ENCODE results near the gene SGCE.

The SGCE gene

DNA sequence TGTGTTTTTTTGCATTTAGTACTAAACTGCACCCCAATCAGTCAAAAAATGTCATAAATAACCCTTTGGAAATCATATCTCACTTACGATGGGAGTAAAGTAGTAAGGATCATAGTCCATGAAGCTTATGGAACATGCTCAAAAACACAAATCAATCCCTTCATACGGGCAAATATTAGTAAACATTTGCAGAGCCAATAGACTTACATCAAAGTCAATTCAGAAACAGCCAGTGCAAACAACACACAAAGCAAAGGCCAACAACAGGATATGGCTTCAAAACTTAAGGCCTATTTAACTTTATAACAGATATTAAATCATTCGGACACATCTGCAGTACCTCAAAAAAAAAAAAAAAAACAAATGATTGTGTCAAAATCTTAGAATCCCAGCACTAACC is 32.1 kb downstream of the SGCE start:
- no peak for DNase-seq (ENCODE audit: low spot score)

DNA sequence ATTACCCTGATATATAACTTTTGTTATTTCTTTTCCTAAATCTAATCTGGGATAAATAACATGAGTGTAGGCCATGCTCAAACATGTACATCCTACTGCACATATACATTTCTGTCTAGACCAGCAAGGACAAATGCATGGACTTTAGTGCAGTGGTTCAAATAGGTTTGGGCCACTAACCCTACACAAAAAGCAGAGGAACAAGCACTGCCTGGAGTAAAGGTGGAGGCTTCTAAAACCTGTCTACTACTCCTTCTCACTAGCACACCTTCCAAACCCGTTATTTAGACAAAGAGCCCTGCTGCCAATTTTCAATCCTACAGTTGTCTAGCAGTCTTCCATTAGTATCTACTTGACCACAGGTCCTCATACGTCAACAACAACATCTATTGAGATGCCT is 34.8 kb downstream of the SGCE start:
- DNase-seq (ENCODE audit: low spot score): no peak

DNA sequence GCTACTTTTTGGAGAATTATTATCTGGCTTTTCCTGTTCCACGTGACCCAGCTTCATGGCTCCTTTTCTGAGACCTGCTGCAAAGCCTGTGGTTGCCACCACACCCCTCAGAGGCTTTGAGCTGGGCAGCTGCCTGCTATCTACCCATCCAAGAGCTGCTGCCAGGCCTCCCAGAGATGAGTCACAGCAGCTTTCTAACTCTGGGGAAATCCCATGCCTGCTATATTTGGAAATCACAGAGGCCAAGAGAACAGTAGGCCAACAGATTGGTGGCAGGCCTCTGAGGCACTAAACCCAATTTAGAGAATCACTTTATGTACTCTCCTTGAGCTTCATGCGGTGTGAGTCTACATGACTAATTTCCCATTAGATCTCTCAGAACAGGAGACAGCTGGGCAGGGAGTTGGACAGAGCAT is 35.2 kb downstream of the SGCE start:
- DNase-seq (ENCODE audit: low spot score): peak; percentile 98

DNA sequence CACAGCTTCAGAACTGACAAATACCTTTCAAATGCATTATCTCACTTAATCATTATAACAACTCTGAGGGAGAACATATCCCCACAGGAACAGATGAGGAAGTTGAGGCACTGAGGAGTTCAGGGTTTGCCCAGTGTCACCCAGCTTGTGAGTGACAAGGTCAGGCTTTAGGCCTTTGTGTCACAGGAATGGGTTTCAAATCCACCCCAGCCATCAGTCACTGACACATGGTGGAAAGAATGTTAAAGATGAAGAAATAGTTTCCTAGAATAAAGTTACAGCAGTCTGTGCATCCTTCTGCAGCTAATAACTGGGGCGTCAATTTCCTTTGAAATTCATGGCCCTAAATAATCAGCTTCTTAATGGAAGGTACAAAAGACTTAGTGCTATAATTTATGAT is 37.8 kb downstream of the SGCE start:
- no peak for DNase-seq (ENCODE audit: low spot score)

DNA sequence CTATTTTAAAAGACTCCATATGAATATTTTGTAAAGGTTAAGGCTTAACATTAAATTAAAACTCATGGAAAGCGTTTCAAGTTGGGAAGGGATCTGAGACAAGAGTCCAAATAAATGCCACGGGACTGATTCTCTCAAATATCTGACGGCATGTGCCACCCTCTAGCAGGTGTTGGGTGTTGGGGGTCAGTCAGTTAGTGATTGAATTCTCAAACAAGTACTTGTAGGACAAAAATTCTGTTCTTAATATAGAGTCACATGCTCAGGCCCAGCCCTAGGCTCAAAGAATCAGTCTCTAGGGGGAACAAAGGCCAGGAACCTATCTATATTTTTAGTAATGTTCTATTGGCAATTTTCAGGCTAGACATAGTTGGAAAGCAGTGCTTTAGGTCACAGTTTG is 39.1 kb downstream of the SGCE start:
- DNase-seq (ENCODE audit: low spot score): no peak

DNA sequence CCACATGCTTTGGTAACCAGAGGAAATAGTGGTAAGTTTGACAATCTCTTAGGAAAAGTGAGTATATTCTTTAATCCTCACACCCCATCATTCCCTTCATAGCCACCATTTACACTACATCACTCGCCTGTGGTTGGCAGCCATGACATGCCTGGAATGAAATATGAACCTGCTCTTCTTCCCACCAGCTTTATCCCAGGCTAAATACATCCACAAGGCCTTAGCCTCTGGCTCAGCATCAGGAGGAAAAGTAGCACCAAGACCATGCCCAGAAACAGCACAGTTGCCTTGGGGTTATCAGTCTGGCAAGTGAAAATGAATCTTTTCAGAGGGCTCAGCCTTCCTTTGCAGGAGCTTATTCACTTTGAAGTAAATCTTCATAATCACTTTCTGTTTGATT is 40.3 kb downstream of the SGCE start:
- no peak for DNase-seq (ENCODE audit: low spot score)

DNA sequence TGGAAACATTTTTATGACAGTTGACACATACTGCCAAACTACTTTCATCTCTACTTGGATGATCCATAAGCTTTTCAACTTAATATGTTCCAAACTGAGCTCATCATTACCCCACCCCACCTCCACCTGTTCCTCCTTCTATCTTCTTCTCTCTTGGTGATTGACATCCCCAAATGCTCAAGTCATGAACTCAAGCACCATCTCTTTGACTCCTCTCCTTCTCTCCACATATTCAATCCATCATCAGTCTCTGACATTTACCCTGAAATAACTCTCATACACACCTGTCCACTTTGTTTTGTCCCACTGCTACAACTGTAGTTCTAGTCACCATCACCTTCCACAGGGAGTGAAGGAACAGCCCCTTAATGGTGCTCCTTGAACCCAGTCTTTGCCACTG is 43.3 kb downstream of the SGCE start:
- no peak for DNase-seq (ENCODE audit: low spot score)

DNA sequence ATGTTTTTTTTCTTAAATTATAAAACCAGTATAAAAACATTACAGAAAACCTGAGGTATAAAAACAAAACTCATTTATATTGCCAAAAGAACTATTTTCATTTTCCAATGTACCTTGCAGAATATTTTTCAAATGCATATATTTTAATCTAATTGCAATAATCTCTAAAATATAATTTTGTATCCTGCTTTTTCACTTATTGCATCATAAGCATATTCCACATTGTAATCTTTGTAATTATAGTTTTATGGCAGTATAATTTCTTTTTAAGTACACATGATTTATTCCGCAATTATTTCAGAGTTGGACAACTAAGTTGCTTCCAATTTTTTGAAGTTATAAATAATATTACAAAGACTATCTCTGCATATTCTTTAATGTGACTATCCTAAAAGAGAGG is 43.7 kb downstream of the SGCE start:
- no peak for DNase-seq (ENCODE audit: low spot score)

DNA sequence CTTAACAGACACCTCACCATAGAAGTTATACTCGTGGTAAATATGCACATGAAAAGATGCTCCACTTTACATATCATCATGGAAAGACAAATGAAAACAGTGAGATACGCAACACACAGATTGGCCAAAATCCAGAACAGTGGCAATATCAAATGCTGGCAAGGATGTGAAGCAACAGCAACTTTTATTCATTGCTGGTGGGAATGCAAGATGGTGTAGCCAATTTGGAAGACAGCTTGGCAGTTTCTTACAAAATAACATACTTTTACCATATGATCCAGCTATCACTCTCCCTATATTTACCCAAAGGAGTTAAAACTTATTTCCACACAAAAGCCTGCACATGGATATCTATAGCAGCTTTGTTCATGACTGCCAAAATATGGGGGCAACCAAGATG is 46.4 kb downstream of the SGCE start:
- no peak for DNase-seq (ENCODE audit: low spot score)

DNA sequence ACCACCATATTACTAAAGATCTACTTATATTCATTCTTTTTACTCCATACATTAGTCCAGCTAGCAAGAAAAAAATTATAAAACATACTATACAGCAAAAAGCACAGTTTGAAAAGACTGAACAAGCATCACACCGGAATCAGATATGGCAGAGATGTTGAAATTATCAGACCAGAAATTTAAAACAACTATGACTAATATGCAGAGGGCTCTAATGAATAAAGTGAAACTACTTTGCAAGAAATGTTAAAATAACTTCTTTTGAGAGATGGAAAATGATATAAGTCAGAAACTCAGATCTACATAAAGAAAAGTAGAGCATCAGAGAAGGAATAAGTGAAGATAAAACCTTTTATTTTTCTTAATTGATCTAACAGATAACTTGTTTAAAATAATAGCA is 50.9 kb downstream of the SGCE start:
- DNase-seq (ENCODE audit: low spot score): no peak

DNA sequence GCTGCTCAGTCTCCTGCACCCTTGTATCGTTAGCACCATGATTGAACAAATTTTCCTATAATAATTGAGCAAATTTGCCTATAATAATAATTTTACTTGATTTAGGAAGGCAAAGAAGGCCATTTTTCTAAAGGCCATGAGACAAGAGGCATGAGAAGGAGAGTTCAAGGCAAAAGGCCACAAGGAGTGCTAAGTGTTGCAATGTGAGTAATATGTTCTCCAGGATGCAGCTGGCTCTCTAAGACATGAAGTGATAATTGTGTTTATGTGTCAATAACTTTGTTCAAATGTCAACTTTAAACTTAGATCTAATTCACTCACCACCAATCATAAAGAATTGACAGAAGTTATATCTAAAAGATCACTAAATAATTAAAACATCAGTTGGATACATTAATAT is 53.8 kb downstream of the SGCE start:
- no peak for DNase-seq (ENCODE audit: low spot score)

DNA sequence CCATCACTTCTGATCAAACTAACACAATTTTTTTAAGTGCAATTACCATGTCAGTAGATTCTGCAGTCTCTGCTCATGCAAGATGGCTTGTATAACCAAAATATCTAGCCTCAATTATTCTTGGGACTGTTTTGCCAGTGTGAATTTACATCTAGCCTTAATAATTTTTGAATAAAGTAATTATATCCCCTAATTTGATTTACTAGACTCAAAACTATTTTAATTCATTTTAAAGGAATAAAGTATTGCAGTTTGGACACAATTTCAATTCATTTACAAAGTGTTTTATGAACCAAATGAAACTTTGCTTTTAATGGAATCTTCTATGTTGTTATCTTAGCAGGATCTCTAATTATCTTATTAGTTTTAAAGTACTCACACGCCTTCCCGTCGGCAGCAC is 55.7 kb downstream of the SGCE start:
- DNase-seq (ENCODE audit: low spot score): no peak

DNA sequence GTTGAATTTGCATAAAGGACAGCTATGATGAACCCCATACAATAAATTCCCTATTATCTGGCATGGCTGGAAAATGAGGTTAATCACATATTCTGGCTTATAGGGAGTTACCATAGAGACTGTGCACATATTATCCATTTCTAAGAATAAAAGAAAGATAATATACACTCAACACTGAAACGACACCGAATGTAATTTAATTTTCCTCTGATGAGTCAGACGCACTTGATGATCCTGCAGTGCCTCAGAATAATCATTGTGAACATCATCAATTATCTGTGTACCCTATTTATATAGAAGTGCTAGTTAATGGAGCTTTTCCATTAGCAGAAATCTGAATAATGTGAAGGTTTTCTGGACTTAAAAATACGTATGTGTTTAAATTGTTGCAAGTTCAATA is 60.2 kb downstream of the SGCE start:
- no peak for DNase-seq (ENCODE audit: low spot score)

DNA sequence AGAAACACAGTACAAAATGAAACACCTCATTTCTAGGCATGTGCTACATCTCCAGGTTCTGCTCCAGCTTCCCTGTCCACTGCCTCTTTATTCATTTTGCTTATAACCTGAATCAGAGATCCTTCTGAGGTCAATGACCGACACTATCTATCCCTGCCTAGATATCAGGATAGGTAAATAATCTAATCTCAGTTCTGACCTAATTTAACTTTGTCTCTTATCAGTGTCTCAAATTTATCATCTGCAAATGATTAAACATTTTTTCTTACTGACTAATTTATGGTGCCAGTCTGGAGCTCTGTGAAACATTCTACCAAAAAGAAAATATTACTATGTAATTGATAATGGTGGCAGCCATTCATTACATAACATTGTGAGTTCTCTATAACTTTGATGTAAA is 61.1 kb downstream of the SGCE start:
- DNase-seq (ENCODE audit: low spot score): no peak

DNA sequence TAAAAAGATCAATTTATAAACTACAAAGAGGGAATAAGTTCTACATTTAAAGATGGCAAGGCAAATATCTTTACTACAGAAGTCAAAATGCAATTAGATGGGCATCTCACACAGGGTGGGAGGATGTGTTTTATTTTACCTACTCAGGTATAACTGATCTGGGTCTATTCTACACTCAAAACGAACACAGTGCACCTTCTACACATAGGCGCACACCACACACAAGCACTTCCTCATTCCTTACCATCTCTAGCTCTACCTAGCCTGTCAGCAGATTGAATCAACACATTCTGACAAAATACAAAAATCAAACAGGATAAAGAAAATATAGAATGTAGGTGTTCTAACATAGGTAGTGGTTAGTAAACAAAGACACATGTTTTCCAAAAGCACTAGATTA is 64.8 kb downstream of the SGCE start:
- no peak for DNase-seq (ENCODE audit: low spot score)

DNA sequence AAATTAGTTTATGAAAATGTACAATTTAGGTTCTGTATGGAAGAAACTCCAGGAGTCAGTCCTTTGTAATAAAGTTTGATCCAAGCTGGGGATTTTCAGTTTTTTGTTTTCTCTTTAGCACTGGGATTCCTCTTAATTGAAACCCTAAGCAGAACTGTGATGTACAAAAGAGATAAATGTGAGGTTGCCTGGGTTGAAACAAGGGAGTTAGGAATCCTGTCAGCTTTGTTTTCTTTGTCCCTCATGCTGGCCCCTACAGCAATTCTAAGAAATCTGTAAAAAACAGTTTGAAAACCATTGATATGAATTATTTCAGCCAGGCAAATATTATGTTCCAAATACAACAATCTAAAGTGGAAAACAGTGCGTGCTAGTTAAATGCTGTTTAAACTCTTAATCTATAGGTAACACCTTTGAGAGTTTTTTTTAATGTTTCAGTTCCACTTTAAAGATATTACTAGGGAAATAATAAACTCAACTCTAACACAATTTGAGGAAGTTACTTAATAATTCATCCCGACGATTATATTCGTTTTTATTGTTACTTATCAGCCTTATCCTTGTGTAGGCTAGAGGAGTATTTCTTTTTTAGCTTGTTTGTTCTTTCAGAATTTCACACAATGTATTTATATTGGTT is 65.3 kb downstream of the SGCE start:
- no peak for DNase-seq (ENCODE audit: low spot score)

DNA sequence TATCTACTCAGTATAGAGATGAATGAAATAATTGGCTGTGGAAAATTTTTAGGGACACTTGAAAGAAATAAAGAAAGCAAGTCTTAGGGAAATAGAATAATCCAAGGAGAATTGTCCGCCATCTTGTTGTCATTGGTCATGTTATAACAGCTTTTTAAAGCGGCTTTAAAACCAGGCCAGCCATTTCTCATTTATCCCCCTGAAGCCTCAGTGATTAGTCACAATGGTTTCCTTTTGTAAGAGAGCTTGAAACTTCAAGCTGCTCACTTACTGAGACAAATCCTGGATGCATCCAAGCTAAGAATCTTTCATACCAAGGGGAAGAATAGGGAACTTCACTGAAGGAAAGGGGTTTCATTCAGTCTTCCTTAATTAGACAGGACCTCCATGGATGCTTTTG is 67.9 kb downstream of the SGCE start:
- DNase-seq (ENCODE audit: low spot score): no peak

DNA sequence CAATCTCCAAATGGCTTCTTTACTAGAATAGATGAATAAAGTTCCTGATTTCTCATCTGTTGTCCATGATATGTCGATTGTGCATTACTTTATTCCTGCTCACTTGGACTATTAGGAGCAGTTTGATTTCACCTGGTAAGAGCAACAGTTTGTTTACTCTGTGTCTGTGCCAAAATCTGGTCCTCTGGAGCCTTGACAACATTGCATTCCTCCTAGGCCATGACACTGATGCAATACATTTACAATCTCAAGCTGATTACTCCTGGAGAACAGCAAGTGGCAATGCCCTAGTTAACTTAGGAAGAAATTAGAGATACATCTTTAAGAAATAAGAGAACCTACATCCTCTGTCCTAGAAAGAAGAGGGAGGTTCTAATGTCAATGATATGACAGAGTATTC is 71.8 kb downstream of the SGCE start:
- DNase-seq (ENCODE audit: low spot score): no peak

DNA sequence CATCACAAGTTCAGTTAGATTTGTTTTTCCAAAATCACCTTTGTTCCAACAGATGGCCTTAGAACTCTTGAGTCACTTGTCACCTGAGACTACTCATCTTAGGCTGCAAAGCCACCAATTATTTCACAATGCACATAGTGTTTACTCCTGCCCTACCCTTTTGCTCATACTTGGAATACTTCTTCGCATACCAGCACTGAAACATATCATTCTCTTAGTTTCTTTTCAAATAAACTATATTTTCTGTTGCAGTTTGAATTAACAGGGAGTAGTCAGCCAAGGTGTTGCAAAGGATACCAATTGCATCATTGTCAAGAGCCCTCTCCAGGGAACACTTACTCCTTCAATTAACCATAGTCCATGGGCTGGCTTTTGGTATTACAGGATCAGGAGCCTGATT is 75.3 kb downstream of the SGCE start:
- DNase-seq (ENCODE audit: low spot score): peak; percentile 73

DNA sequence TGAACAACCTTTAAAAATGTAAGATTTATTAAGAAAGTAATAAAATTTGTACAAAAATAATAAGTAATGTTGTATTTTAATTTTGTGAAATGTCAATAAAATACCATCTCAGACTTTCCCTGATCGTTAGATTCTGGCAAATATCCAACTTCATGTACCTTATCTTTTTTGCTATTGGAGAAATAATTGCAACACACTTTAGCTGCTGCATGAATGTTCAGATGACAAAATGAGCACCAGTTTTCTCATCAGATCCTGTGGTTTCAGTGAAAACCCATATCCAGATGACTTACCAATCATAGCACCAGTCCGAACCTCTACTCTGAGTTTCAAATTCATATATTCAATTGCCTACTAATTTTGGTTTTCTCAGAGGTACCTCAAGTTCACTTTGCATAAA is 76.5 kb downstream of the SGCE start:
- no peak for DNase-seq (ENCODE audit: low spot score)

DNA sequence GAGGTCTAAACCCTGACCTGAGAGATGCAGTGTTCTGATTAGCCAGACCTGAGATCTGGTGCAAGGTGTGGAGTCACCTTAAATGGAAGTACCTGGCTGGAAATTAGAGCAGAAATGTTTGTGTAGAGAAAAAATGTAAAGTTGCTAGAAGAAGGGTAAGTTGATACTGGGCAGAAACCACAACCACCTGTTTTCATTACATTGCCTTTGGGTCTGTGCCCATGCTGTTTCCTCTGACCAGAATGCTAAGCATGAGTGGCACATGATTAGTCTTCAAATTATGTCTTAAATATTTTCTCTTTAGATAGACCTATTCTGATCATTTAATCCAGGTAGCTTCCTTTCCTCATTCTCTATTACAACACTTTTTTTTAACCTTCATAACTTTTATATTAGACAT is 77.3 kb downstream of the SGCE start:
- no peak for DNase-seq (ENCODE audit: low spot score)

DNA sequence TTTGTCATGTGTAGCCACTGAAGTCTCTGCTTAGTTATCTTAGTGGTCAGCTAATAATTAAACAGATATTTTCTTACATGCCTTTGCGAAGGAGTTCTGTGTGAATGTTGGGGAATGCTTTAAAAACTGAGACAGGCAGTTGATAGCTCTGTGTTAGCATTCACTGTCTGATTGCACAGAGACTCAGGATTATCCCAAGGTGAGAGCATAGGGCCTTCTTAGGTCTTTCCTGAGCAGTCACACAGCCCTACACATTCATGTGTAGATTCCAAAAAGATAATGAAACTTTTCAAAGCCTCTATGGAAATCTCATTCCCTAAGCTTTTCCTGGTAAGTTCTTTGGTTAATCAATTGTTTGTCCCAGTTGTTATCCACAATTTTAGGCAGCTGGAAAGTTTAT is 78.6 kb downstream of the SGCE start:
- DNase-seq (ENCODE audit: low spot score): no peak

DNA sequence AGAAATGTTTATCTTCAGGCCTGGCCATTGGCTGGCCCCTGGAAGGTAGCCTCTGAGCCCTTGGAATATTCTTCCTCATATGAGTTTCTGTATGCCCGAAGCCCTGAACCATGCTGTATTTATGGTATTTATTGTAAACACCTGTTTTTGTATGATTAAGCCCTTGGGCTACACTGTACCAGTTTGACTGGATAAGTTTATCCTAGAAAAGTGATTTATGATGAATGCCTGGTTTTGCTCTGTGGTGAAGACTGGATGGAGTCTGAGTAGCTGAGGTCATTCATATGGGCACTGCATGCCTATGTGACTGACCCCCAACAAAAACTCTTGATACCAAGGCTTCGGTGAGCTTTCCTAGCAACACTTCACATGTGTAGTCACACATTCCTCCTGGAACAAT is 79.6 kb downstream of the SGCE start:
- DNase-seq (ENCODE audit: low spot score): no peak

DNA sequence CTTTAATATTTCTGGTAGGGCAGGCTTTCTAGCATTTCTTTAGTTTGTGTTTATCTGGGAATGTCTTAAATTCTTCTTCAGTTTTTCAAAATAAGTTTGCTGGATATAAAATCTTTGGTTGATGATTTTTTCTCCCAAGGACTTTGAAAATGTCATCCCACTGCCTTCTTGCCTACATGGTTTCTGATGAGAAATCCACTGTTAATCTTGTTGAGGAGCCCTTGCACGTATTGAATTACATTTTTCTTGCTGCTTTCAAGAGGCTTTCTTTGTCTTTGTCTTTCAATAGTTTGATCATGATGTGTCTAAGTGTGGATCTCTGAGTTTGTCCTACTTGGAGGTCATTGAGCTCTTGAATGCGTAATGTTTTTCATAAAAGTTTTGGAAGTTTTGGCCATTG is 80.3 kb downstream of the SGCE start:
- DNase-seq (ENCODE audit: low spot score): no peak

DNA sequence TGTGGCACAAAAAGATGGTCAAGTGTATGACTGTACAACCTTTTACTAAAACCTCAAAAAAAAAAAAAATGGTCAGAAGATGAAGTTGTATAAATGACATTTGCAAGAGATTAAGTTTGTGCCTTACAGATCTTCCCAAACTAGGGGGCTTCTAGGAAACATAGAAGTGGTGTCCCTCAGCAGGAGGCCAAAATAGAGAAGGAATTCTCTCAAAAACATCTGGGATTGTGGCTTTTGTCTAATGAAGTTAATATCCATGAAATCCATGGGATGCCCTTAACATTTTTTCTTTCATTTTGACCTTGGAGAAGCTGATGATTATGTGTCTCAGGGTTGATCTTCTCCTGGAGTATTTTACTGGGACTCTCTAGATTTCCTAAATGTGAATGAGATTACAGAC is 84.1 kb downstream of the SGCE start:
- DNase-seq (ENCODE audit: low spot score): no peak

Measured in SW480 (cell line).